ENCODE measurements around the gene CTXN2.

Gene CTXN2

GRCh38 chr15:48177766-48178647 is 13.5 kb upstream of the CTXN2 start, which contains the start of gene MYEF2:
Gene MYEF2 (minus strand): TSS chr15:48178295. CDS start chr15:48178237, 58 bp downstream.
- peak; percentile 85 to 87 (median 86) for DNase-seq
- H3K9me3 ChIP-seq (ENCODE audit: control extremely low read depth in 1 of 5, control insufficient read depth in 4 of 5, insufficient read depth in 2 of 5, low read depth in 1 of 5, low read length in 4 of 5), result peaks cover 0 to 8% (median 0%) of the 10 kb centered on the region in 5 experiments
- WGBS (ENCODE audit: insufficient coverage), result 3% methylated on average over 35 of the region's 71 CpGs
- H3K4me1 ChIP-seq (ENCODE audit: control extremely low read depth in 1 of 4, control insufficient read depth in 4 of 4, insufficient read depth in 4 of 4, low read length in 3 of 4), result peaks cover 0 to 13% (median 8%) of the 10 kb centered on the region in 4 experiments
- H3K4me3 ChIP-seq (ENCODE audit: control insufficient read depth in 1 of 7, extremely low read depth in 1 of 7, insufficient read depth in 4 of 7, low read depth in 2 of 7, low read length in 6 of 7), result peak within 1 kb of the TSS; percentile 33 to 82 (median 74)
- POLR2A ChIA-PET, result no interaction called here
- peaks cover 0 to 6% (median 3%) of the 10 kb centered on the region in 4 experiments for H3K36me3 ChIP-seq (ENCODE audit: control insufficient read depth in 4 of 4, insufficient read depth in 4 of 4, low read length in 3 of 4)
- peak within 1 kb of the TSS; percentile 83 to 91 for H3K27ac ChIP-seq (ENCODE audit: insufficient read depth in 1 of 2, low read depth in 1 of 2, low read length in 2 of 2, poor library complexity in 1 of 2, severe bottlenecking in 2 of 2)
- CTCF ChIA-PET, result interaction anchor here (0.7 kb wide), 1 partner anchor 36 kb away, joined by 3 read pairs; no protein-coding TSS in a partner anchor
- H3K27me3 ChIP-seq (replicated peaks in 2 of 5; ENCODE audit: control insufficient read depth in 4 of 5, insufficient read depth in 5 of 5, low read length in 4 of 5), result peaks cover 0 to 3% (median 2%) of the 10 kb centered on the region in 5 experiments

GRCh38 chr15:48178648-48178931 is 12.9 kb upstream of the CTXN2 start:
- Histone ChIP-seq H3K4me3 (ENCODE audit: control insufficient read depth in 1 of 7, extremely low read depth in 1 of 7, insufficient read depth in 4 of 7, low read depth in 2 of 7, low read length in 6 of 7) (peak overlapping the region in 6 of 7 experiments; percentile 46 to 82 (median 75)), H3K4me1 (ENCODE audit: control extremely low read depth in 1 of 4, control insufficient read depth in 4 of 4, insufficient read depth in 4 of 4, low read length in 3 of 4) (peaks cover 0 to 13% (median 8%) of the 10 kb centered on the region in 4 experiments), H3K27me3 (replicated peaks in 2 of 5; ENCODE audit: control insufficient read depth in 4 of 5, insufficient read depth in 5 of 5, low read length in 4 of 5) (peaks cover 0 to 3% (median 2%) of the 10 kb centered on the region in 5 experiments), H3K9me3 (ENCODE audit: control extremely low read depth in 1 of 5, control insufficient read depth in 4 of 5, insufficient read depth in 2 of 5, low read depth in 1 of 5, low read length in 4 of 5) (peaks cover 0 to 4% (median 0%) of the 10 kb centered on the region in 5 experiments), H3K36me3 (ENCODE audit: control insufficient read depth in 4 of 4, insufficient read depth in 4 of 4, low read length in 3 of 4) (peaks cover 0 to 6% (median 2%) of the 10 kb centered on the region in 4 experiments), H3K27ac (ENCODE audit: insufficient read depth in 1 of 2, low read depth in 1 of 2, low read length in 2 of 2, poor library complexity in 1 of 2, severe bottlenecking in 2 of 2) (no peak overlapping the region)
- CTCF ChIA-PET, result no interaction called here
- WGBS (ENCODE audit: insufficient coverage), result 100% methylated on average over 1 of the region's 1 CpG
- no peak for DNase-seq
- POLR2A ChIA-PET, result no interaction called here

- CTCF ChIA-PET, result no interaction called here
- POLR2A ChIA-PET, result no interaction called here
- DNase-seq, result no peak
- 71% methylated on average over 1 of the region's 2 CpGs for WGBS (ENCODE audit: insufficient coverage)
- no peak overlapping the region for H3K4me3 ChIP-seq (ENCODE audit: control insufficient read depth in 1 of 7, extremely low read depth in 1 of 7, insufficient read depth in 4 of 7, low read depth in 2 of 7, low read length in 6 of 7)
- peaks cover 0 to 2% (median 0%) of the 10 kb centered on the region in 5 experiments for H3K9me3 ChIP-seq (ENCODE audit: control extremely low read depth in 1 of 5, control insufficient read depth in 4 of 5, insufficient read depth in 2 of 5, low read depth in 1 of 5, low read length in 4 of 5)
- peaks cover 2 to 5% (median 3%) of the 10 kb centered on the region in 5 experiments for H3K27me3 ChIP-seq (replicated peaks in 2 of 5; ENCODE audit: control insufficient read depth in 4 of 5, insufficient read depth in 5 of 5, low read length in 4 of 5)
- peaks cover 0 to 4% (median 2%) of the 10 kb centered on the region in 4 experiments for H3K4me1 ChIP-seq (ENCODE audit: control extremely low read depth in 1 of 4, control insufficient read depth in 4 of 4, insufficient read depth in 4 of 4, low read length in 3 of 4)
- no peak overlapping the region for H3K27ac ChIP-seq (ENCODE audit: insufficient read depth in 1 of 2, low read depth in 1 of 2, low read length in 2 of 2, poor library complexity in 1 of 2, severe bottlenecking in 2 of 2)
- H3K36me3 ChIP-seq (ENCODE audit: control insufficient read depth in 4 of 4, insufficient read depth in 4 of 4, low read length in 3 of 4), result no peaks in the 10 kb centered on the region
Observed at GRCh38 chr15:48182749-48183148, 8.7 kb upstream of the CTXN2 start.

GRCh38 chr15:48185529-48185928 is 5.9 kb upstream of the CTXN2 start:
- CTCF ChIA-PET, result no interaction called here

GRCh38 chr15:48186271-48186670 is 5.2 kb upstream of the CTXN2 start:
- 100% methylated on average over 3 of the region's 3 CpGs for WGBS (ENCODE audit: insufficient coverage)
- peaks cover 0 to 2% (median 0%) of the 10 kb centered on the region in 5 experiments for H3K9me3 ChIP-seq (ENCODE audit: control extremely low read depth in 1 of 5, control insufficient read depth in 4 of 5, insufficient read depth in 2 of 5, low read depth in 1 of 5, low read length in 4 of 5)
- no peak overlapping the region for H3K4me3 ChIP-seq (ENCODE audit: control insufficient read depth in 1 of 7, extremely low read depth in 1 of 7, insufficient read depth in 4 of 7, low read depth in 2 of 7, low read length in 6 of 7)
- peaks cover 0 to 4% (median under 1%) of the 10 kb centered on the region in 4 experiments for H3K4me1 ChIP-seq (ENCODE audit: control extremely low read depth in 1 of 4, control insufficient read depth in 4 of 4, insufficient read depth in 4 of 4, low read length in 3 of 4)
- ChIA-PET CTCF (no interaction called here), POLR2A (no interaction called here)
- H3K27ac ChIP-seq (ENCODE audit: insufficient read depth in 1 of 2, low read depth in 1 of 2, low read length in 2 of 2, poor library complexity in 1 of 2, severe bottlenecking in 2 of 2), result no peak overlapping the region
- DNase-seq, result no peak
- no peaks in the 10 kb centered on the region for H3K36me3 ChIP-seq (ENCODE audit: control insufficient read depth in 4 of 4, insufficient read depth in 4 of 4, low read length in 3 of 4)
- H3K27me3 ChIP-seq (replicated peaks in 2 of 5; ENCODE audit: control insufficient read depth in 4 of 5, insufficient read depth in 5 of 5, low read length in 4 of 5), result peaks cover 2 to 10% (median 7%) of the 10 kb centered on the region in 5 experiments

More at GRCh38 chr15:48185529-48185928, 5.9 kb upstream of the CTXN2 start:
- Histone ChIP-seq H3K27me3 (replicated peaks in 2 of 5; ENCODE audit: control insufficient read depth in 4 of 5, insufficient read depth in 5 of 5, low read length in 4 of 5) (peaks cover 2 to 5% (median 2%) of the 10 kb centered on the region in 5 experiments), H3K27ac (ENCODE audit: insufficient read depth in 1 of 2, low read depth in 1 of 2, low read length in 2 of 2, poor library complexity in 1 of 2, severe bottlenecking in 2 of 2) (no peak overlapping the region), H3K4me1 (ENCODE audit: control extremely low read depth in 1 of 4, control insufficient read depth in 4 of 4, insufficient read depth in 4 of 4, low read length in 3 of 4) (no peaks in the 10 kb centered on the region), H3K36me3 (ENCODE audit: control insufficient read depth in 4 of 4, insufficient read depth in 4 of 4, low read length in 3 of 4) (no peaks in the 10 kb centered on the region), H3K9me3 (ENCODE audit: control extremely low read depth in 1 of 5, control insufficient read depth in 4 of 5, insufficient read depth in 2 of 5, low read depth in 1 of 5, low read length in 4 of 5) (peaks cover 0 to 2% (median 0%) of the 10 kb centered on the region in 5 experiments), H3K4me3 (ENCODE audit: control insufficient read depth in 1 of 7, extremely low read depth in 1 of 7, insufficient read depth in 4 of 7, low read depth in 2 of 7, low read length in 6 of 7) (no peak overlapping the region)
- WGBS (ENCODE audit: insufficient coverage), result no CpG with 5 or more reads among the region's 3 CpGs
- DNase-seq, result no peak
- POLR2A ChIA-PET, result no interaction called here

- H3K36me3 ChIP-seq (ENCODE audit: control insufficient read depth in 4 of 4, insufficient read depth in 4 of 4, low read length in 3 of 4), result no peaks in the 10 kb centered on the region
- peaks cover 0 to 8% (median 4%) of the 10 kb centered on the region in 4 experiments for H3K4me1 ChIP-seq (ENCODE audit: control extremely low read depth in 1 of 4, control insufficient read depth in 4 of 4, insufficient read depth in 4 of 4, low read length in 3 of 4)
- ChIA-PET CTCF (no interaction called here), POLR2A (no interaction called here)
- peaks cover 8 to 34% (median 19%) of the 10 kb centered on the region in 5 experiments for H3K27me3 ChIP-seq (replicated peaks in 2 of 5; ENCODE audit: control insufficient read depth in 4 of 5, insufficient read depth in 5 of 5, low read length in 4 of 5)
- peak overlapping the region in 2 of 7 experiments; percentile 8 to 40 for H3K4me3 ChIP-seq (ENCODE audit: control insufficient read depth in 1 of 7, extremely low read depth in 1 of 7, insufficient read depth in 4 of 7, low read depth in 2 of 7, low read length in 6 of 7)
- DNase-seq, result peak; percentile 42 to 73 (median 69)
- H3K9me3 ChIP-seq (ENCODE audit: control extremely low read depth in 1 of 5, control insufficient read depth in 4 of 5, insufficient read depth in 2 of 5, low read depth in 1 of 5, low read length in 4 of 5), result peaks cover 0 to 6% (median 2%) of the 10 kb centered on the region in 5 experiments
- 1% methylated on average over 7 of the region's 15 CpGs for WGBS (ENCODE audit: insufficient coverage)
- H3K27ac ChIP-seq (ENCODE audit: insufficient read depth in 1 of 2, low read depth in 1 of 2, low read length in 2 of 2, poor library complexity in 1 of 2, severe bottlenecking in 2 of 2), result no peak overlapping the region
Observed at GRCh38 chr15:48190932-48191573, 412 bp upstream of the CTXN2 start.

GRCh38 chr15:48202068-48202467 is 10.6 kb downstream of the CTXN2 start:
- no peak overlapping the region for H3K4me3 ChIP-seq (ENCODE audit: control insufficient read depth in 1 of 7, extremely low read depth in 1 of 7, insufficient read depth in 4 of 7, low read depth in 2 of 7, low read length in 6 of 7)
- peaks cover 0 to 9% (median 6%) of the 10 kb centered on the region in 5 experiments for H3K27me3 ChIP-seq (replicated peaks in 2 of 5; ENCODE audit: control insufficient read depth in 4 of 5, insufficient read depth in 5 of 5, low read length in 4 of 5)
- CTCF ChIA-PET, result no interaction called here
- H3K9me3 ChIP-seq (ENCODE audit: control extremely low read depth in 1 of 5, control insufficient read depth in 4 of 5, insufficient read depth in 2 of 5, low read depth in 1 of 5, low read length in 4 of 5), result no peaks in the 10 kb centered on the region
- H3K4me1 ChIP-seq (ENCODE audit: control extremely low read depth in 1 of 4, control insufficient read depth in 4 of 4, insufficient read depth in 4 of 4, low read length in 3 of 4), result no peaks in the 10 kb centered on the region
- 75% methylated on average over 1 of the region's 1 CpG for WGBS (ENCODE audit: insufficient coverage)
- no peak for DNase-seq
- no peaks in the 10 kb centered on the region for H3K36me3 ChIP-seq (ENCODE audit: control insufficient read depth in 4 of 4, insufficient read depth in 4 of 4, low read length in 3 of 4)
- H3K27ac ChIP-seq (ENCODE audit: insufficient read depth in 1 of 2, low read depth in 1 of 2, low read length in 2 of 2, poor library complexity in 1 of 2, severe bottlenecking in 2 of 2), result no peak overlapping the region
- POLR2A ChIA-PET, result no interaction called here
